Parietal lobe (tissue), 1 donor: Measurements from ENCODE around the gene CNIH3. TPM values are rescaled to one million over a fixed set of nuclear protein-coding genes. Genes with fewer than 3 reads are reported as not detected.

Experiments
- total RNA-seq: library from RNA; depleted of rRNA; stranded (reverse); fragments of >200 nt; gene quantifications from one replicate; pipeline ENCODE4 v1.2.3, GENCODE V29; 2014

The CNIH3 gene
- total RNA-seq = 34.7 TPM

DNA sequence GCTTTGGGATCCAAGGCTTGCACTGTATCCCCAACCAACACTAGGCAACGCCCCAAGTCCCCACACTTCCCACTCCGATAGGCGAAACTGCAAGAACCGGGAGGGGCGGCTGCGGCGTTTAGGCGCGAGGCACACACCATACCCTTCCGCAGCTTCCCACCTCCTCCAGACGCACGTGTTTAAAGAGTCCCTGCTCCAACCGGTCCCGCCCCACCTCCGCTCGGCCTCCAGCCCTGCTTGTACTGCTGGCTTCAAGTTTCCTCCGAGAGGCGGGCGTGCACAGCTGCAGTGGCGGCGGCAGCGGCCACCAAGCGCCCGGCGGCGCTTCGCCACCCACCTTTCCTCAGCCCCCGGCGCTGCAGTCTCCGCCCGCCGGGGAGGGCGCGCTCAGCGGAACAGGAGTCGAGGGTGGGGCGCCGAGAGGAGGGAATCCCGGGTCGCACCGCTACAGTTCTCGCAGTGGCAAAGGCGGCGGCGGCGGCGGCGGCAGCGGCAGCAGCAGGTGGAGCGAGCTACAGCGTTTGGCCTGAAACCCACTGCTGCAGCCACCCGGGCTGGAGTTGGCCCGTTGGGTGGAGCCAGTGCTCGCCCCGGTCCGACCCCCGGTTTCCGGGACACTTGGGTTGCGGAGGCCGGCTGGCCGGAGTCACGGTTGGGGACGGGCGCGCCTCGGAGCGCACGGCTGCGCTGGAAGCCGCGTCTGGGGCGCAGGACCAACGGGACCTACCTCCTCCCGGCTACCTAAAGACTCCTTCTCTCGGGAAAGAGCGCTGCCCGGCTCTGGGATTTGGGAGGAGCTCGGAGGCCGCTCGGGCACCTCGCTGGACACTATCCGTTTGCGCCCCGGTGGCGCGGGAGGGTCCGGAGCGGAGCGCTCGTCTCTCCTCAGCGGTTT, at the start of gene CNIH3:
CNIH3 (plus strand) TSS at position 457 of the 895 bp plus-strand sequence. CDS start 858 bp downstream, outside the sequence.

Other genes starting within 250 kb of the CNIH3 start
- 103 TPM for gene WDR26, start 181.5 kb upstream of the CNIH3 start, total RNA-seq